Activated CD4-positive, alpha-beta T cell treated with anti-CD3 and anti-CD28 coated beads for 48 hours (primary cell): ENCODE results near the gene FBLN1.
"Not testable (repeated sequence)": the region's sequence is repeated elsewhere in the genome, so short reads cannot be mapped to it uniquely, and the experiment has no call there.

Experiments
- DNase-seq: peaks from one replicate; pipeline ENCODE4 v3.0.0-alpha.2; 2020

Gene FBLN1

GRCh38 chr22:45477366-45478107 lies 25.1 kb upstream of the FBLN1 start:
- DNase-seq, result no peak

- DNase-seq, result no peak
Measured at GRCh38 chr22:45478108-45478771, 24.4 kb upstream of the FBLN1 start.

- no peak for DNase-seq
Measured at GRCh38 chr22:45480717-45481116, 22.0 kb upstream of the FBLN1 start.

GRCh38 chr22:45481661-45482060 lies 21.0 kb upstream of the FBLN1 start:
- DNase-seq, result no peak

- DNase-seq, result no peak
Measured at GRCh38 chr22:45482169-45482568, 20.5 kb upstream of the FBLN1 start.

- DNase-seq, result no peak
Measured at GRCh38 chr22:45483319-45483718, 19.4 kb upstream of the FBLN1 start.

GRCh38 chr22:45483918-45484499 lies 18.7 kb upstream of the FBLN1 start:
- no peak for DNase-seq

GRCh38 chr22:45484742-45485141 lies 17.9 kb upstream of the FBLN1 start:
- DNase-seq, result no peak

- DNase-seq, result no peak
Measured at GRCh38 chr22:45485261-45485660, 17.4 kb upstream of the FBLN1 start.

- DNase-seq, result no peak
Measured at GRCh38 chr22:45488764-45489370, 13.8 kb upstream of the FBLN1 start.

- DNase-seq, result no peak
Measured at GRCh38 chr22:45490836-45491235, 11.8 kb upstream of the FBLN1 start.

GRCh38 chr22:45491841-45492240 lies 10.8 kb upstream of the FBLN1 start:
- no peak for DNase-seq

- DNase-seq, result no peak
Measured at GRCh38 chr22:45493286-45493771, 9.4 kb upstream of the FBLN1 start.

- not testable (repeated sequence) for DNase-seq
Measured at GRCh38 chr22:45494306-45494705, 8.4 kb upstream of the FBLN1 start.

- not testable (repeated sequence) for DNase-seq
Measured at GRCh38 chr22:45495616-45496015, 7.1 kb upstream of the FBLN1 start.

- DNase-seq, result no peak
Measured at GRCh38 chr22:45496451-45496941, 6.2 kb upstream of the FBLN1 start.

GRCh38 chr22:45497351-45498145 lies 5.1 kb upstream of the FBLN1 start:
- no peak for DNase-seq

- no peak for DNase-seq
Measured at GRCh38 chr22:45499746-45500145, 2.9 kb upstream of the FBLN1 start.

GRCh38 chr22:45503050-45503815 lies 550 bp downstream of the FBLN1 start:
- no peak for DNase-seq

GRCh38 chr22:45503816-45504372 lies 1.2 kb downstream of the FBLN1 start:
- no peak for DNase-seq
